ENCODE measurements around the gene HCN1. TPM values are rescaled to one million over a fixed set of nuclear protein-coding genes. Genes with fewer than 3 reads are reported as not detected.

Gene HCN1
- total and polyA plus RNA-seq, 12 donors, result 0.05 to 0.20 (median 0.07) TPM; not detected in 3

DNA sequence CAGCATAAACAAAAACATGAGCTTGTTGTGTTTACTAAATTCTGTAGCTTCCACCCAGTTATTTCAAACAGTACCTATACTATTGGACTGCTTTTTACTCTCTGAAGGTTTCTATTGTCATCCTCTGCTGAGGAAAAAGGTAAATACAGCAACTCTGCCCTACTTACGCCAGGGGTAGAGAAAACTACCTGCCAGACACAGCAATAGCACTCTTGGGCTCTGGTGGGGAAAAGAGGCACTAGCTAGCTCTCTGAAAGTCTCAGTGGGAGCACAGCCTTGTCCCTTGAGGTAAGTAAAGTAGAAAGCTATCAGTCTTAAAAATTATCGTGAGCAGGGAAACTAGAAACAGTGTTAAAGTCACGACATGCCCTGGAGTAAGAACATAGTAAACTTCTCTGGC lies 3.7 kb downstream of the HCN1 start:
- Histone ChIP-seq H3K36me3 (no peaks in the 10 kb centered on the region), H3K27ac (no peak overlapping the region), H3K9me3 (no peaks in the 10 kb centered on the region), H3K27me3 (peaks cover 6 to 83% (median 44%) of the 10 kb centered on the region in 7 donors), H3K4me1 (peaks cover 5 to 13% (median 10%) of the 10 kb centered on the region in 9 donors), H3K4me3 (no peak overlapping the region)
- ATAC-seq (no peak), DNase-seq (no peak)
- 69% methylated on average over 3 of the region's 3 CpGs for WGBS, 2 donors
- intact Hi-C loops (cut with DNase I), result loop anchor here in 1 of 10 donors (10.0 kb wide), 1 partner anchor 738 kb away; no protein-coding TSS in a partner anchor
- TF ChIP-seq, protein P1, sequence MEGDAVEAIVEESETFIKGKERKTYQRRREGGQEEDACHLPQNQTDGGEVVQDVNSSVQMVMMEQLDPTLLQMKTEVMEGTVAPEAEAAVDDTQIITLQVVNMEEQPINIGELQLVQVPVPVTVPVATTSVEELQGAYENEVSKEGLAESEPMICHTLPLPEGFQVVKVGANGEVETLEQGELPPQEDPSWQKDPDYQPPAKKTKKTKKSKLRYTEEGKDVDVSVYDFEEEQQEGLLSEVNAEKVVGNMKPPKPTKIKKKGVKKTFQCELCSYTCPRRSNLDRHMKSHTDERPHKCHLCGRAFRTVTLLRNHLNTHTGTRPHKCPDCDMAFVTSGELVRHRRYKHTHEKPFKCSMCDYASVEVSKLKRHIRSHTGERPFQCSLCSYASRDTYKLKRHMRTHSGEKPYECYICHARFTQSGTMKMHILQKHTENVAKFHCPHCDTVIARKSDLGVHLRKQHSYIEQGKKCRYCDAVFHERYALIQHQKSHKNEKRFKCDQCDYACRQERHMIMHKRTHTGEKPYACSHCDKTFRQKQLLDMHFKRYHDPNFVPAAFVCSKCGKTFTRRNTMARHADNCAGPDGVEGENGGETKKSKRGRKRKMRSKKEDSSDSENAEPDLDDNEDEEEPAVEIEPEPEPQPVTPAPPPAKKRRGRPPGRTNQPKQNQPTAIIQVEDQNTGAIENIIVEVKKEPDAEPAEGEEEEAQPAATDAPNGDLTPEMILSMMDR (IDR thresholded peaks at IDR 0.05), result no peak

DNA sequence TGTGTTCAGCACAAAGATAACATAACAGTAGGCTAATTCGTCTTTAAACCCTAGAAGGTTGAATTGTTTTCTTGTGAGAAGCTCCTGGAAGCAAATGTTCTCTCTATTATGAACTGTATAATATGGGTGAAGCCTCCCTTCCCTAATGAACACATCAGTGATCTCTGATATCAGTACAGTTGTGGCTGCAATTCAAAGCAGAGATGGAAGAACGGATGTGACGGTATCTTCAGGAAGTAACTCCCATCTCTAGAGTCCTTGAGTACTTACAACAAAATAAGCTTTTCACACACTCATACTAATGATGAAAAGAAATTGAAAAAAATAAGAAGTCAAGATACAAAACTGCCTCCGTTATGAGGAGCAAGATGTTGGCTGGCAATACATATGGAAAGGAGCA lies 4.5 kb downstream of the HCN1 start:
- no peaks in the 10 kb centered on the region for H3K9me3 ChIP-seq
- H3K27me3 ChIP-seq, result peaks cover 6 to 74% (median 39%) of the 10 kb centered on the region in 7 donors
- intact Hi-C loops (cut with DNase I), result loop anchor here in 1 of 10 donors (10.0 kb wide), 1 partner anchor 737 kb away; no protein-coding TSS in a partner anchor
- DNase-seq (no peak), ATAC-seq (no peak)
- WGBS, 2 donors, result 45 to 59% methylated on average over 4 of the region's 4 CpGs
- H3K36me3 ChIP-seq, result no peaks in the 10 kb centered on the region
- no peak overlapping the region for H3K4me3 ChIP-seq
- H3K27ac ChIP-seq, result no peak overlapping the region
- H3K4me1 ChIP-seq, result peaks cover 5 to 13% (median 10%) of the 10 kb centered on the region in 9 donors
- TF ChIP-seq, protein P1 (IDR thresholded peaks at IDR 0.05), result no peak

DNA sequence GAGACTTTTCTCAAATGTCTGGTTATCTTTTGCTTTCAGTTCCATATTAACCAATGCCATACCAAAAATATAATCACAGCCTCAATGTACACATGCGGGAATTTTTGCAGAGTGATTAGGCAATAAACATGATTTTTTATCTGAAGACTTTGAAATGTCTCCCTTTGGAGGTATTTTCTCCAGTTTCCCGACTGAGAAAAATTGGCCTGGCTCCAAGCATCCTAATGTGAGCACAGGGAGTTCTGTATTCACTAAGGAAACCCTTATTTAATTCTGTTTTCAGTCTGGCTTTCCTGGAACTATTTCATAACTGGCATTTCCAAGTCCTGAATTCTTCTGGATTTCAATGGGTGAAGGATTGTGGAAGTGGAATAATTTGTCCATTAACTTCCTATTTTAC lies 8.5 kb downstream of the HCN1 start:
- Histone ChIP-seq H3K4me1 (no peaks in the 10 kb centered on the region), H3K36me3 (no peaks in the 10 kb centered on the region), H3K9me3 (no peaks in the 10 kb centered on the region), H3K27me3 (peaks cover 0 to 39% (median 6%) of the 10 kb centered on the region in 7 donors), H3K4me3 (no peak overlapping the region), H3K27ac (no peak overlapping the region)
- TF ChIP-seq, protein P1 (IDR thresholded peaks at IDR 0.05), result no peak
- WGBS, 2 donors, result 33 to 46% methylated on average over 2 of the region's 2 CpGs
- intact Hi-C loops (cut with DNase I), result no loop called here
- DNase-seq (no peak), ATAC-seq (no peak)

DNA sequence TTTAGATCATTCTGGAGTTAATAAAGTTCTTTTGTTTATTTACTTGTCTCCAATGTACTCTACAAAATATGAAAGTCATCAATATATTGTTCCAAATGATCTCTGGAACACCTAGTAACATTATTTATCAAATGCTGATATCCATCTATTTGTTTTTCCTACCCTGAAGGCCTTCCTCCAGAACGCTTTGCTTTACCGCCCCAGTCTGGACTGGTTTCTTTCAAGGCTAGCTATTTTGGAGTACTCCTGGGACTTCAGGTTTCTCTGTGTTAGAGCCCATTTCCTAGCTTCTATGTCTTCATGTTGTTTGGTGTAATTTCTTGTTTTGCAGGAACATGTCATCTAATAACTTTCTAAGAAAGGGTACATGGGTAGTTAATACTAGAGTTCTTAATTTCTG lies 9.6 kb downstream of the HCN1 start:
- Histone ChIP-seq H3K27me3 (peaks cover 0 to 29% (median under 1%) of the 10 kb centered on the region in 7 donors), H3K36me3 (no peaks in the 10 kb centered on the region), H3K27ac (no peak overlapping the region), H3K4me3 (no peak overlapping the region), H3K4me1 (no peaks in the 10 kb centered on the region), H3K9me3 (no peaks in the 10 kb centered on the region)
- ATAC-seq (no peak), DNase-seq (no peak)
- intact Hi-C loops (cut with DNase I), result no loop called here
- 63 to 77% methylated on average over 2 of the region's 2 CpGs for WGBS, 2 donors
- TF ChIP-seq, protein P1 (IDR thresholded peaks at IDR 0.05), result no peak
